ENCODE results near the gene GPT2. TPM values are rescaled to one million over a fixed set of nuclear protein-coding genes. Genes with fewer than 3 reads are reported as not detected.

Gene GPT2
- total and polyA plus RNA-seq, 2 donors (not counting 1 experiment from before 2014, with no cell fraction given): 5.8 to 16.3 TPM

DNA sequence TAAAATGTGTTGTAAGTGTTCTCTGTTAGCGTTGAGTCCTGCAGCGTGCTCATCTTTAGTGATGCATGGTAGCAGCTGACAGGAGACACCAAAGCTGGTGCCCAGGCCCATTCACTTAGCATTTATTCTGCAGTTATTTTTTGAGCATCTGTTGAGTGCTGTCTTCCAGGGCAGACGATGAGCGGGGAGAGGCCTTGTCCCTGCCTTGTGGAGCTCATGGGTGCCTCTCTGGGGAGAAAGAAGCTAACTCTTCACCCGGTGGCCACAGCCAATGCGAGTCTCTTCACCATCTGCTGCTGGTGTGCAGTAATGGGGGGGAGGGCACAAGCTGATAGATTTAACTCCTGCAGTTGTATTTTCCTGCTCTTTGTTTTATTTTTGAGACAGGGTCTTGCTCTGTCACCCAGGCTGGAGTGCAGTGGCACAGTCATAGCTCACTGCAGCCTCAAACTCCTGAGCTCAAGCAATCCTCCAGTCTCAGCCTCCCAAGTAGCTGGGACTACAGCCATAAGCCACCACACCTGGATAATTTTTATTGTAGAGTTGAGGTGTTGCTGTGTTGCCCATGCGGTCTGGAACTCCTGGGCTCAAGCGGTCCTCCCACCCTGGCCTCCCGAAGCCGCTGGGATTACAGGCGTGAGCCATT, 30.5 kb downstream of the GPT2 start:
- H3K36me3 ChIP-seq (ENCODE audit: control insufficient read depth, insufficient read depth, low read length): peaks cover 6% of the 10 kb centered on the region
- no peaks in the 10 kb centered on the region for H3K4me1 ChIP-seq (ENCODE audit: control insufficient read depth, extremely low read depth, insufficient read depth, low read length)
- H2AFZ ChIP-seq (ENCODE audit: low read length): no peak overlapping the region
- no peak for DNase-seq (ENCODE audit: low read depth in 2 of 2)
- H3K9ac ChIP-seq (ENCODE audit: insufficient read depth, low read length): no peak overlapping the region
- no peak for TF ChIP-seq EZH2 (IDR thresholded peaks at IDR 0.05; ENCODE audit: low read length, missing control alignments)
- TF ChIP-seq, protein P1, sequence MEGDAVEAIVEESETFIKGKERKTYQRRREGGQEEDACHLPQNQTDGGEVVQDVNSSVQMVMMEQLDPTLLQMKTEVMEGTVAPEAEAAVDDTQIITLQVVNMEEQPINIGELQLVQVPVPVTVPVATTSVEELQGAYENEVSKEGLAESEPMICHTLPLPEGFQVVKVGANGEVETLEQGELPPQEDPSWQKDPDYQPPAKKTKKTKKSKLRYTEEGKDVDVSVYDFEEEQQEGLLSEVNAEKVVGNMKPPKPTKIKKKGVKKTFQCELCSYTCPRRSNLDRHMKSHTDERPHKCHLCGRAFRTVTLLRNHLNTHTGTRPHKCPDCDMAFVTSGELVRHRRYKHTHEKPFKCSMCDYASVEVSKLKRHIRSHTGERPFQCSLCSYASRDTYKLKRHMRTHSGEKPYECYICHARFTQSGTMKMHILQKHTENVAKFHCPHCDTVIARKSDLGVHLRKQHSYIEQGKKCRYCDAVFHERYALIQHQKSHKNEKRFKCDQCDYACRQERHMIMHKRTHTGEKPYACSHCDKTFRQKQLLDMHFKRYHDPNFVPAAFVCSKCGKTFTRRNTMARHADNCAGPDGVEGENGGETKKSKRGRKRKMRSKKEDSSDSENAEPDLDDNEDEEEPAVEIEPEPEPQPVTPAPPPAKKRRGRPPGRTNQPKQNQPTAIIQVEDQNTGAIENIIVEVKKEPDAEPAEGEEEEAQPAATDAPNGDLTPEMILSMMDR (conservative IDR thresholded peaks at IDR 0.05 in 1 of 2, IDR thresholded peaks at IDR 0.05 in 1 of 2; ENCODE audit: low read depth in 1 of 2, low read length in 2 of 2): no peak
- no peaks in the 10 kb centered on the region for H3K27me3 ChIP-seq (ENCODE audit: control insufficient read depth, insufficient read depth, low read length)
- H3K9me3 ChIP-seq (ENCODE audit: control insufficient read depth, insufficient read depth, low read depth, low read length): no peaks in the 10 kb centered on the region
- no peaks in the 10 kb centered on the region for H4K20me1 ChIP-seq (ENCODE audit: control insufficient read depth, extremely low read depth, insufficient read depth, low read length)
- no peaks in the 10 kb centered on the region for H3K79me2 ChIP-seq (ENCODE audit: control insufficient read depth, insufficient read depth, low read length)
- no peak overlapping the region for H3K27ac ChIP-seq (ENCODE audit: insufficient read depth, low read length)
- H3K4me3 ChIP-seq (replicated peaks in 1 of 4; ENCODE audit: control extremely low read depth in 1 of 4, insufficient read depth in 1 of 4, low read depth in 3 of 4, low read length in 4 of 4): no peak overlapping the region
- no peak overlapping the region for H3K4me2 ChIP-seq (ENCODE audit: extremely low read depth, insufficient read depth, low read length)

DNA sequence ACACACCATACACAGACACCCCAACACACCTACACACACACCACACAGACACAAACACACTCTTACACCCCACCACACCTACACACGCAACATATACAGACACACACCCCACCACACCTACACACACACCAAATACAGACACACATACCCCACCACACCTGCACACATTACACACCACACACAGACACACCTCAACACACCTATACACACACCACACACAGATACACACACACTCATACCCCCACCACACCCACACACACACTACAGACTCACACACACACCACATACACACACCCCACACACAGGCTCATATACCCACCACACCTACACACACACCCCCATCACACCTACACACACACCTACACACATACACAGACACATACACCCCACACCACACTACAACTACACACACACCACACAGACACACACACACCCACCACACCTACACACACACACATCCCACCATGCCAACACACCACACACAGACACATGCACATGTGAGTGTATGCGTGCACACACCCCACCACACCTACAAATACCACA, 31.4 kb downstream of the GPT2 start:
- Histone ChIP-seq H3K79me2 (ENCODE audit: control insufficient read depth, insufficient read depth, low read length) (no peaks in the 10 kb centered on the region), H3K27me3 (ENCODE audit: control insufficient read depth, insufficient read depth, low read length) (no peaks in the 10 kb centered on the region), H3K9me3 (ENCODE audit: control insufficient read depth, insufficient read depth, low read depth, low read length) (no peaks in the 10 kb centered on the region), H3K4me2 (ENCODE audit: extremely low read depth, insufficient read depth, low read length) (no peak overlapping the region), H3K4me3 (replicated peaks in 1 of 4; ENCODE audit: control extremely low read depth in 1 of 4, insufficient read depth in 1 of 4, low read depth in 3 of 4, low read length in 4 of 4) (no peak overlapping the region), H2AFZ (ENCODE audit: low read length) (no peak overlapping the region), H3K9ac (ENCODE audit: insufficient read depth, low read length) (no peak overlapping the region), H3K27ac (ENCODE audit: insufficient read depth, low read length) (no peak overlapping the region), H3K4me1 (ENCODE audit: control insufficient read depth, extremely low read depth, insufficient read depth, low read length) (no peaks in the 10 kb centered on the region), H4K20me1 (ENCODE audit: control insufficient read depth, extremely low read depth, insufficient read depth, low read length) (no peaks in the 10 kb centered on the region), H3K36me3 (ENCODE audit: control insufficient read depth, insufficient read depth, low read length) (peaks cover 5% of the 10 kb centered on the region)
- DNase-seq (ENCODE audit: low read depth in 2 of 2): no peak
- TF ChIP-seq EZH2 (IDR thresholded peaks at IDR 0.05; ENCODE audit: low read length, missing control alignments): no peak
- TF ChIP-seq, protein P1 (conservative IDR thresholded peaks at IDR 0.05 in 1 of 2, IDR thresholded peaks at IDR 0.05 in 1 of 2; ENCODE audit: low read depth in 1 of 2, low read length in 2 of 2): no peak

DNA sequence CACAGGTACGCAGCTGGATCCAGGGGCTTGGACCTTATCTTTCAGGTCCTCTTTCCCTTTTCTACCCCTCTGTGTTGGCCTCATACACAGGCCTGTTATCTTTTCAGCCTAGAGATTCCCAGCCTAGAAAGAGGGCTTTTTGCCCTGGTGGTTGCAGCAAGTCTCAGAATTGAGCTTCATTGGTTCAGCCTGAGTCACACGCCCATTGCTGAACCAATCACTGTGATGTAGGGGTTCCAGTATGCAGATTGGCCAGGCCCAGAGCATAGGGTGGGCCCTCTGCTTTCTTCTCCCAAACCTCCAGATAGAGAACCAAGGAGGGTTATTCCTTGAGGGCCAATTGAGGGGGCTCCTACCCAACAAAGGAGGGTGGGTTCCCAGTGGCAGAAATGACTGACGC, 32.8 kb downstream of the GPT2 start:
- H3K27ac ChIP-seq (ENCODE audit: insufficient read depth, low read length): no peak overlapping the region
- no peak overlapping the region for H2AFZ ChIP-seq (ENCODE audit: low read length)
- DNase-seq (ENCODE audit: low read depth in 2 of 2): no peak
- H3K4me3 ChIP-seq (replicated peaks in 1 of 4; ENCODE audit: control extremely low read depth in 1 of 4, insufficient read depth in 1 of 4, low read depth in 3 of 4, low read length in 4 of 4): no peak overlapping the region
- H3K9ac ChIP-seq (ENCODE audit: insufficient read depth, low read length): no peak overlapping the region
- no peaks in the 10 kb centered on the region for H3K79me2 ChIP-seq (ENCODE audit: control insufficient read depth, insufficient read depth, low read length)
- H3K4me2 ChIP-seq (ENCODE audit: extremely low read depth, insufficient read depth, low read length): no peak overlapping the region
- H3K36me3 ChIP-seq (ENCODE audit: control insufficient read depth, insufficient read depth, low read length): peaks cover 5% of the 10 kb centered on the region
- no peaks in the 10 kb centered on the region for H3K9me3 ChIP-seq (ENCODE audit: control insufficient read depth, insufficient read depth, low read depth, low read length)
- H4K20me1 ChIP-seq (ENCODE audit: control insufficient read depth, extremely low read depth, insufficient read depth, low read length): no peaks in the 10 kb centered on the region
- no peaks in the 10 kb centered on the region for H3K27me3 ChIP-seq (ENCODE audit: control insufficient read depth, insufficient read depth, low read length)
- H3K4me1 ChIP-seq (ENCODE audit: control insufficient read depth, extremely low read depth, insufficient read depth, low read length): no peaks in the 10 kb centered on the region
- TF ChIP-seq EZH2 (IDR thresholded peaks at IDR 0.05; ENCODE audit: low read length, missing control alignments): no peak
- TF ChIP-seq, protein P1 (conservative IDR thresholded peaks at IDR 0.05 in 1 of 2, IDR thresholded peaks at IDR 0.05 in 1 of 2; ENCODE audit: low read depth in 1 of 2, low read length in 2 of 2): no peak

Measured in fibroblast of lung (primary cell).